ENCODE measurements around the gene KIAA0408.
"Not testable (repeated sequence)": the region's sequence is repeated elsewhere in the genome, so short reads cannot be mapped to it uniquely, and the experiment has no call there.

KIAA0408 gene

DNA sequence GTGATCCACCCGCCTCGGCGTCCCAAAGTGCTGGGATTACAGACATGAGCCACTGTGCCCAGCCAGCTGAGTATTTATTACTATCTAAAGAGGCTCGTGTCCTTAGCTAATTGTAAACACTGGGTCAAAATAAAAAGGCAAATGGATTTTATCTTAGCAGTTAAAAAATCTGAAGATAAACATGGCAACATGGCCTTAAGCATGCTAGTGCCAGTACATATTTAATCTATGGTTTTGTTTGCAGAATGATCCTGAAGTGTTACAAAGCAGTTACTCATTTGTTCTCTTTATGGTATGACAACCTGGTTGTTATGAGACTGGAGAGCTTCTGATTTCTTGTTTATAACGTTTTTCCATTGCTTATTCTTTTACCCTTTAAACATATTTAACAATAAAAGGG, 3.9 kb upstream of the KIAA0408 start:
- no peak for DNase-seq (ENCODE audit: low read depth)

DNA sequence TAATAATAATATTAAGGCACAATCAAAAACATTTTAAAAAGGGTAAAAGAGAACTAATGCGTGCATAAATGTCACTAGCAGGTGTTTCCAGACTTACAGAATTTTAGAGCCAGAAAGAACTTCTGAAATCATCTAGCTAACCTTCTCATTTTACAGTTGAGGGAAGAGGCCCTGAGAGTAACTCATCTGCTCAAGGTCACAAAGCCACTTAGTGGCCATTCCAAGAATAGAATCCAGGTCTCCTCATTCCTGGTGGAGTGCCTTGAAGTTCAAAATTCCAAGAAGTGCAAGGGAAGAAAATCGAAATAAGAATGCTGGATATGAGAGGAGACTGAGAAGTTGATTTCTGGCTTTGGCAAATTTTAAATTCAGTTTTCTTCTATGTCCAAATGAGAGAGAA, 3.2 kb upstream of the KIAA0408 start:
- no peak for DNase-seq (ENCODE audit: low read depth)

GRCh38 chr6:127460465-127460864, 1.3 kb upstream of the KIAA0408 start:
- no peak for DNase-seq (ENCODE audit: low read depth)

DNA sequence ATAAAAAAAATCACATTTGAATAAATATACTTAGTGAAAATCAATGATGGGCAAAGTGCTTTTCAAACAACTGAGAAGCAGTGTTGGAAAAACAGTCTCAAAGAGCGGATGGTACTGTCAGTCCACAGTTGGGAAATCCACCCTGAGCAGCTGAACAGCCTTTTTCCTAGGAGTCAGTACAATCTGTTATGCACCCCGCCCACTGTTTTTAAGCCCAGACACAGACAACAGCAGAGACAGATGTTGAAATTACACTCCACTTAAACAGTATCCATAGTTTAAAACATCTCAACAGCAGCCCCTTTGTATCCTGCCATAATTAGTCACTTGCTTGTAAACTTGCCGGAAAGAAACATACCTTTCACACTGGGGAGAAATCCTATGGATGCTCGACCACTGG, 372 bp downstream of the KIAA0408 start:
- peak; percentile 27 for DNase-seq (ENCODE audit: low read depth)

DNA sequence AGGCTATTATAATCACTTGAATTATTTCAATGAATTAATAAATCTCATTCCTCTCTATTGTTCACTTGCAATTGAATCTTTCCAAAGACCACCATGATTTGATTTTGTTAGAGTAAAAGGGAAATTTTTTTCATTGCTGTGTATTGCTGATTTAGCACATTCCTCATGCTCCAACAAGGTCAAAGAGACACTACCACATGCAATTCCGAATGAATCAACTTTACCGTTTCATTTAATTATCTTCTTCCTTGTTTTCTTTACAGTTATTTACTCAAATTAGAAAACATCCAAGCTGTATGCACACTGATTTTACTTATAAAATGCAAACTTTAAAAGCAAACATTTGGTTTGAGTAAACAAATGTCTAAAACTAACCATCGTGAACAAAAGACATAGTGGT, 967 bp downstream of the KIAA0408 start:
- no peak for DNase-seq (ENCODE audit: low read depth)

GRCh38 chr6:127457456-127458064, 1.6 kb downstream of the KIAA0408 start:
- DNase-seq (ENCODE audit: low read depth), result peak; percentile 64

DNA sequence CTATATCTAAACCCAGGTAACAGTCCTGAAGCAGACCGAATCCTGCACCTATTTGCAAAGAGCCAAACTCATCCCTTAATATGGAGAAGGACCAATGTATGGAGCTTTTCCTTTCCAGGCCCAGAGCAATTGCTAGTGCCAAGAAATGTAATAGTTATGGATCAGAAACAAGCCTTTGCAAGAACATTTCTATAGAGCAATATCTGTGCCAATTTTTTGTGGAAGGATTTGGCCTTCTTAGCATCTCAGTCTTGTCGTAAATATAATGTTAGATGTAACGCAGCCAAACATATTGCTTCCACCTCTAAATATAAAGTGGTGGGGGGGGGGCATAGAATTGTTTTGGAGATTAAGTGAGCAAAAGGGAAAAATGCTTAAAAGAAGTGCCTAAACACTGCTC, 2.7 kb downstream of the KIAA0408 start:
- no peak for DNase-seq (ENCODE audit: low read depth)

DNA sequence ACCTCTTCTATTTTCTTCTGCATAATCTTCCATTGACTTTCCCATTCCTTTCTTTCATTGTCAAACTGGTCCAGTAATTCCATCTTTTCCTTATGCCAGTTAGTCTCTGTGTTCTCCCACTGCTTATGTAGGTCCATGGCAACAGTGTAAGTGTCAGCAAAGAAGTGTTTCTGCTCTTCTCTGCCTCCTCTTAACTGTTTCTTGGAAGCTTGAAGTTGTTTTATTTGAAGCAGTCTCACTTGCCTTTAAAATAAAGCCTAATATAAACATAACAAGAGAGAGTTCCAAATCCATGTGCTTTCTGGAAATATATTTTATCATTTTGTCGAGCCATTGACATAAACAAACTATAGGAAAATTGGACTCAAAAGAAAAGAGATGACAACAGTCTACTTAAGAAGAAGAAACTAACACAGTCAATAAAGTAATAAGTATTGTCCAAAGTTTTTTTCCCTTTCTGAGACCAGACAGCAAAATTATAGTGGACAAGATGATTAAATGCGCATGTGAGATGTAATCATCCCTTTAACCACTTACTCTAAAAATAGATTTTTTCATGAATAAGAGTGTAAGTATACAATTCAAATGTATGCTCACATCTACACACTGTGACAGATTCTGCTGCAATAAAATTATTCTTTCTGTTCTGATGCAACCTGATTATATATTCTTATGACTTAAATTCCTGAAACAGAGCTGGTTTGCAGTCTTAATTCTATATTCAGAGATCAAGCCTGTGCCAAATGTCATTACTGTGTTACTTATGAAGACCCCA, 5.2 kb downstream of the KIAA0408 start:
- no peak for DNase-seq (ENCODE audit: low read depth)

GRCh38 chr6:127452803-127453202, 6.4 kb downstream of the KIAA0408 start:
- no peak for DNase-seq (ENCODE audit: low read depth)

DNA sequence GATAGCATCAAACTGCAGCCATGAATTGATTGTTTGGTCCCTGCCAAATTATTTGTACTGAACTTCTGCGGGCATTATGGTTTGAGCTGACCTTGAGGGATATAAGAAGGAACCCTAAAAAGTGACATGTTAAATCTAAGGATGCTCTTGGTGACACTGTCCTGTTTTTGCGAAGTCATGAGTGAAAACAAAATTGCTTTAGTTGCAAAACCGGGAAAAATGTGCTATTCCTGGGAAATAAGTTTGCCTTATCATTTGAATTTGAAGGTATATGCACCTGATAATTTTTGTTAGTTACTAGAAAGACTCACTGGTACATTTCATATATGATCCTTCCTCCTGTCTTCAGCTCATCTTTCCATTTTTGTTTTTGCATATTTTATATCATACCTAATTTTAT, 7.8 kb downstream of the KIAA0408 start:
- no peak for DNase-seq (ENCODE audit: low read depth)

- DNase-seq (ENCODE audit: low read depth), result no peak
Measured at GRCh38 chr6:127447780-127448179, 11.4 kb downstream of the KIAA0408 start.

DNA sequence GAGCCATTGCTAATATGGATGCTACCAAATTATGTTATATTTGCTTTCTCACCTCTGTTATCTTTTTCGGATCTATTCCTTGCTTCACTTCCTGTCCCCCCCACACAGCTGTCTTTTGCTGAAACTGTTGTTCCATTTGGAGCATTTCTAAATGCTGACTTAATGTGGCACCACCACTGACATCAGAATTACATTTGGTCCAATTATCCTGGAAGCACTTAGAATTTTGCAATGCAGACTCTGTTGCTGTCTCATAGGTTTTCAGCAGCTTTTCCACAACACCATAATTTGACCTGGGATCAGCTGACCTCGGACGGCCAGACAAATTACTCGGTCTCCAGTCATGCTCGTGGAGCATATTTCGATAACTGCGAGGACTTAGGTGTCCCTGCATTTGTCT, 12.8 kb downstream of the KIAA0408 start:
- DNase-seq (ENCODE audit: low read depth), result no peak

- no peak for DNase-seq (ENCODE audit: low read depth)
Measured at GRCh38 chr6:127441881-127442280, 17.3 kb downstream of the KIAA0408 start.

DNA sequence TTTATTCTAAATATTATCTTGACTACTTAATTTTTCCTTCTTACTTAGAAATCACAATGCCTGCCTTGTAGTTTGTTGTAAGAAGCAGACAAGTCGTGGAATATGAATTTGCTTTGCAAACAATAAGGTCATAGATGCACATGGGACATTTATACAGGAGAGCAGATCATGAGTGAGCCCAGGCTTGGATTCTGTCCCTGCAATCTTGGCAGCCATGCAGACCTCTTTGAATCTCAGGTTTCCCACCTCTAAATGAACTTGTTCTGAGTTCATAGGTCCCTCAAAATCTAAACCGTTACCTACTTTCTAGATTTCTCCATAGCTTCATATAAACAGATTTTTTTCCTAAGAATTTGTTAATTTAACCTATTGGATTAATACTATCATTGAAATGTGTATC, 19.5 kb downstream of the KIAA0408 start:
- no peak for DNase-seq (ENCODE audit: low read depth)

DNA sequence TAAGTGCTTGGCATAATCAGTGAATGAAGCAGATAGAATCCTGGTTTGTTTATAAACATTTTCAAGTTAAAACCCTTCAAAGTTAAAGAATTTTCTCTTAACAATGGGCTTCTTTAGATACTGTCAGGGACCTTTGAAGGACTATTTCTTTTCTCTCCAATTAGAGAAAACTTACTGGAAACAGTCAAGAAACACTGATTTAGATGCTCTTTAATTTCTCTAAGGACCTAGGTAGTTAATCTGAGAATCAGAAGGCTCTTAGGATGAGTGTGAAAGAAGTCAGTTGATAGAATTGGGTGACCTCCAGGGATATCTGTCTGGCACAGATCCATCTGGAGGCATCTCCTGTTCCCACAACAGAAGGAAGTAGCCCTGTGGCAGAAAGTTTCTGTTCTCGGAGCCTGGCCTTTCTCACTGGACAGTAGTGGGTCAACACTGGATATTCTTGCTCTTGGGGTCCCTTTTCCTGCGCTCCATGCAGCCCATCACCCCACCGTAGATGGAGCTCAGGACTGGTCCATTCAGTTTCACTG, 22.5 kb downstream of the KIAA0408 start:
- DNase-seq (ENCODE audit: low read depth), result peak; percentile 9

GRCh38 chr6:127435626-127436220, 23.5 kb downstream of the KIAA0408 start:
- DNase-seq (ENCODE audit: low read depth), result no peak

- DNase-seq (ENCODE audit: low read depth), result no peak
Measured at GRCh38 chr6:127434651-127435050, 24.5 kb downstream of the KIAA0408 start.

GRCh38 chr6:127428562-127428961, 30.6 kb downstream of the KIAA0408 start:
- not testable (repeated sequence) for DNase-seq (ENCODE audit: low read depth)

- DNase-seq (ENCODE audit: low read depth), result no peak
Measured at GRCh38 chr6:127423921-127424320, 35.3 kb downstream of the KIAA0408 start.

GRCh38 chr6:127421164-127421563, 38.0 kb downstream of the KIAA0408 start:
- DNase-seq (ENCODE audit: low read depth), result not testable (repeated sequence)

DNA sequence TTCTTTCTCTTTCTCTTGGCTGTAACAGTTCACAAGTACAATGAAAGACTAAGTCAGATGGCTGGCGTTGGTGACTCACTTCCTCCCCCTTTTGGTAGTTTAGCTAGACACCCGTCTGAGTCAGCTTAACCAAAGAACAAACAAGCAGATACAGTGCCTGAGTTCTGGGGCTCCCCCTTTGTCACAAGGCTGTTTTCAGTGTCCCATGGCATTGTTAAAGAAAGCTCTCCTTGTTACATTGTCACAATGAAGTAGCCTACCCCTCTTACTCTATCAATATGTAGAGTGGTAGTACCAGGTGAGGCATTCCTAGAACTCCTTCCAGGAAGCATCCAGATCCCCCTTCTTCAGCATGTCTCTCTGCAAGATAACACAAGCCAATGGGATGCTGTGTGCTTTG, 38.6 kb downstream of the KIAA0408 start:
- peak; percentile 92 for DNase-seq (ENCODE audit: low read depth)

GRCh38 chr6:127415096-127415495, 44.1 kb downstream of the KIAA0408 start:
- DNase-seq (ENCODE audit: low read depth), result no peak

GRCh38 chr6:127413123-127413522, 46.1 kb downstream of the KIAA0408 start:
- not testable (repeated sequence) for DNase-seq (ENCODE audit: low read depth)

All from EH (cell line).